ENCODE results near the gene XRCC1.

DNA sequence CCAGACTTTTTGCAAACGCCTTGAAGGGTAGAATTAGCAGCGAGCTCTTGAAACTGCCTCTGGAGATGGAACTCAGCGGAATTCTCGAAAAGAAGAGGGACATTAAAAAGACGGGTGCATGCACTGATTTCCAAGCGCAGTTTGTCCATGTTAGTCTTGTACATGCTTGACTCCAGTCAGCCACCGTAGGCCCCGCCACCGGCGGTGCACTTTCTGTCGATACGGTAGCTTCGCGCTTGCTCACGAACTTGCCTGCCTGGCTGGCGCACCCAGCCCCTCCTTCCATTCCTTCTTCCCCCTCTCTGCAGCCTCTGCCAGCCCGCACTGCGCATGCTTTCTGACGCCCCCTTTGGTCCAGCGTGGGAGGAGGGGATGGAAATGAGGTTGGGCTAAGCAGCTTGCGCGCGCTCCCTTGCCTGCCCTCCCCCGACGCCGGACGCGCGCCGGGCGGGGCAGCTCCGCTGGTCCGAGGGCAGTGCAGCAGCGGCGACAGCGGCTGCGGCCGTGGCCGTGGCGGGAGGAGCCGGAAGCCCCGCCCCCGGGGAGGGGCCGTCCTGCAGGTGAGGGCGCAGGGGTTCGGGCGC lies 42.3 kb downstream of the XRCC1 start, which contains the start of gene ZNF575:
- TF ChIP-seq, protein P1, sequence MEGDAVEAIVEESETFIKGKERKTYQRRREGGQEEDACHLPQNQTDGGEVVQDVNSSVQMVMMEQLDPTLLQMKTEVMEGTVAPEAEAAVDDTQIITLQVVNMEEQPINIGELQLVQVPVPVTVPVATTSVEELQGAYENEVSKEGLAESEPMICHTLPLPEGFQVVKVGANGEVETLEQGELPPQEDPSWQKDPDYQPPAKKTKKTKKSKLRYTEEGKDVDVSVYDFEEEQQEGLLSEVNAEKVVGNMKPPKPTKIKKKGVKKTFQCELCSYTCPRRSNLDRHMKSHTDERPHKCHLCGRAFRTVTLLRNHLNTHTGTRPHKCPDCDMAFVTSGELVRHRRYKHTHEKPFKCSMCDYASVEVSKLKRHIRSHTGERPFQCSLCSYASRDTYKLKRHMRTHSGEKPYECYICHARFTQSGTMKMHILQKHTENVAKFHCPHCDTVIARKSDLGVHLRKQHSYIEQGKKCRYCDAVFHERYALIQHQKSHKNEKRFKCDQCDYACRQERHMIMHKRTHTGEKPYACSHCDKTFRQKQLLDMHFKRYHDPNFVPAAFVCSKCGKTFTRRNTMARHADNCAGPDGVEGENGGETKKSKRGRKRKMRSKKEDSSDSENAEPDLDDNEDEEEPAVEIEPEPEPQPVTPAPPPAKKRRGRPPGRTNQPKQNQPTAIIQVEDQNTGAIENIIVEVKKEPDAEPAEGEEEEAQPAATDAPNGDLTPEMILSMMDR (IDR thresholded peaks at IDR 0.05): no peak
- TF ChIP-seq TCF7L2 (IDR thresholded peaks at IDR 0.05; ENCODE audit: low read depth, low read length): peak; percentile 63; the same call in 1 of the 2 replicates
- no peak; the same call in 1 of the 2 replicates for TF ChIP-seq POLR2AphosphoS5 (IDR thresholded peaks at IDR 0.05; ENCODE audit: low read depth, low read length)
